ENCODE measurements around the gene INTS15.

INTS15 gene

GRCh38 chr7:6655636-6656385 lies 66.0 kb downstream of the INTS15 start:
- TF ChIP-seq CTCF (IDR thresholded peaks at IDR 0.05) = no peak

DNA sequence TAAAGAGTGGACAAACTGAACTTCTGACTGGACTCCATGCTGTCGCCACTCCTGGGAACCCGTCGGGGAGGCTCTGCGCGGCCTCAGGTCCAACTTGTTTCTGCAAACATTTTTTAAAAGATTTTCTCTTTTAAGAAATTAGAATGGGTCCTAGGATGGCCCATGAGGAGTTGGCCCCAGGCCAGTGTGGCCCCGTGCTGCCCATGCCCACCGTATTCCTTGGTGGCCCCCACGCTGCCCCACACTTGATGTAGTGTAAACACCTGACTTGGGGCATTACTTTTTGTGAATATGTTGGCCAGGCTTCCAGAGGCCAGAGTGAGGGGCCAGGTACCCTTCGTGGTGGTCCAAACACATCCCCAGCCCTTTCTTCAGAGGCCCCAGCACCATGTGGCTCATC lies 66.6 kb downstream of the INTS15 start:
- TF ChIP-seq CTCF (IDR thresholded peaks at IDR 0.05) = no peak

Data from LNCAP (cell line).